OCI-LY3 (cell line): ENCODE data around the gene TLCD3B.

Experiments
- H2AFZ ChIP-seq: fragments of 200-600, 300-600 bp; shearing (Covaris generic); 2 replicates; pipeline ENCODE4 v1.6.0; 2014; ENCODE audit warnings: antibody characterized with exemption, low read depth, low read length
- H3K27ac ChIP-seq: fragments of 200-600, 300-600 bp; sonication (generic); 2 replicates; pipeline ENCODE4 v1.5.1; 2014; ENCODE audit warnings: mild to moderate bottlenecking, low read length, moderate library complexity, mixed read lengths
- H3K27me3 ChIP-seq: fragments of 200-600, 300-600 bp; sonication (generic); 2 replicates; pipeline ENCODE4 v1.6.1; 2014; ENCODE audit warnings: low read depth, low read length, mixed read lengths
- H3K36me3 ChIP-seq: fragments of 200-600, 300-600 bp; sonication (generic); replicated peaks from 2 replicates; pipeline ENCODE3; 2014; ENCODE audit warnings: low read depth, low read length, mixed read lengths
- H3K4me1 ChIP-seq: fragments of 300-600, 200-600 bp; sonication (generic); 2 replicates; pipeline ENCODE4 v1.6.1; 2014; ENCODE audit warnings: low read length, mixed read lengths
- H3K4me2 ChIP-seq: fragments of 200-600, 300-600 bp; sonication (generic); 2 replicates; pipeline ENCODE4 v1.6.1; 2014; ENCODE audit warnings: low read length, mixed read lengths
- H3K4me3 ChIP-seq: fragments of 300-600, 200-600 bp; sonication (generic); 2 replicates; pipeline ENCODE4 v1.5.1; 2014; ENCODE audit warnings: antibody characterized with exemption, mild to moderate bottlenecking, low read length, moderate library complexity
- H3K79me2 ChIP-seq: fragments of 300-600, 200-600 bp; shearing (Covaris generic); 2 replicates; pipeline ENCODE4 v1.6.1; 2014; ENCODE audit warnings: mild to moderate bottlenecking, low read length, mixed read lengths
- H3K9ac ChIP-seq: fragments of 300-600, 200-600 bp; shearing (Covaris generic); 2 replicates; pipeline ENCODE4 v1.6.0; 2014; ENCODE audit warnings: mild to moderate bottlenecking, low read length, moderate library complexity
- H3K9me3 ChIP-seq: fragments of 200-600, 300-600 bp; shearing (Covaris generic); 2 replicates; pipeline ENCODE4 v1.6.1; 2014; ENCODE audit warnings: low read length, mixed read lengths; ENCODE audit not compliant: insufficient read depth
- H4K20me1 ChIP-seq: fragments of 200-600, 300-600 bp; sonication (generic); 2 replicates; pipeline ENCODE4 v1.6.1; 2016; ENCODE audit warnings: low read length, mixed read lengths; ENCODE audit not compliant: insufficient read depth
- EZH2phosphoT487 ChIP-seq: fragments of 200-600 bp; shearing (Covaris generic); IDR thresholded peaks from 2 replicates; pipeline ENCODE4 v1.6.1; 2018; ENCODE audit warnings: antibody characterized with exemption, mixed run types, low read depth
- TF ChIP-seq, protein P1 (sequence below): fragments of 200-600, 300-600 bp; sonication (generic); IDR thresholded peaks from 2 replicates; pipeline ENCODE4 v1.5.1; 2014; ENCODE audit warnings: antibody characterized with exemption, low read length, low read depth

The TLCD3B gene

DNA sequence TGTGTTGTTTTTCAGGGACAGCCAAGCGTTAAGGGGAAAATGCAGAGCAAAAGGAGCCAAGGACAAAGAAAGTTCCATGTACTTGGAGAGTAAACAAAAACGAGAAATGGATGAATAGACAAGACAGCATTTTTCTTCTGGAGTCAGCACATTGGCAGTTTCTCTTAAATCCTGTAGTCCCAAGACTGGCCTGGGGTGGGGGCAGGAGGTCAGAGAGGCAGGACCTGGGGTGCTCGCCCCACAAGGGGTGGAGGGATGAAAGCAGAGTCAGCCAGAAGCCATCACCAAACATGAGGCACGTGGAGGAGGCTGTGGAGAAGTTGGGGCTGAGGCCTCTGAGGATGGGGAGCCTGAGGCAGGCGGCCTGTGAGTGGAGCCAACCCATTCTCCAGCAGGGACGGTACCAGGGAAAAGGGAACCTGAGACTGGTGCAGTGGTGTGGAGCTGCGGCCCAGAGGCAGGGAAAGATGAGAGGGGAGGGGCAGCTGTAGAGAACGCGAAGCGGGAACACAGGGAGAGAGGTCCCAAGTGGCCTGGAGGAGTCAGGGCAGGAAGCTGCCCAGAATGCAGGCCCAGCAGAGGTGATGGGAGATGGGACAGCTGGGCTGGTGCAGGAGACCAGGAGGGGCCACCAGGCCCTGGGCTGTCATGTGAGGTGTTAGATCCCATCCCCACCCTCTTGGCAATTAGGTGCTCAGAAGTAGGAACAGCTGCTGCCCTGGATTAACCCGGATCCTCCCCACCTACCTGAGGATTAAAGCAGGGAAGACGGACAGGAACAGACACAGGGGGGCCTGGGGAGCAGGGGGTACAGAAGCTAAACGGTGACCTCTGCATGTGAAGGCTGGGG is 3.3 kb downstream of the TLCD3B start:
- no peak for TF ChIP-seq EZH2phosphoT487
- TF ChIP-seq, protein P1, sequence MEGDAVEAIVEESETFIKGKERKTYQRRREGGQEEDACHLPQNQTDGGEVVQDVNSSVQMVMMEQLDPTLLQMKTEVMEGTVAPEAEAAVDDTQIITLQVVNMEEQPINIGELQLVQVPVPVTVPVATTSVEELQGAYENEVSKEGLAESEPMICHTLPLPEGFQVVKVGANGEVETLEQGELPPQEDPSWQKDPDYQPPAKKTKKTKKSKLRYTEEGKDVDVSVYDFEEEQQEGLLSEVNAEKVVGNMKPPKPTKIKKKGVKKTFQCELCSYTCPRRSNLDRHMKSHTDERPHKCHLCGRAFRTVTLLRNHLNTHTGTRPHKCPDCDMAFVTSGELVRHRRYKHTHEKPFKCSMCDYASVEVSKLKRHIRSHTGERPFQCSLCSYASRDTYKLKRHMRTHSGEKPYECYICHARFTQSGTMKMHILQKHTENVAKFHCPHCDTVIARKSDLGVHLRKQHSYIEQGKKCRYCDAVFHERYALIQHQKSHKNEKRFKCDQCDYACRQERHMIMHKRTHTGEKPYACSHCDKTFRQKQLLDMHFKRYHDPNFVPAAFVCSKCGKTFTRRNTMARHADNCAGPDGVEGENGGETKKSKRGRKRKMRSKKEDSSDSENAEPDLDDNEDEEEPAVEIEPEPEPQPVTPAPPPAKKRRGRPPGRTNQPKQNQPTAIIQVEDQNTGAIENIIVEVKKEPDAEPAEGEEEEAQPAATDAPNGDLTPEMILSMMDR, result no peak
- H3K9me3 ChIP-seq, result no peaks in the 10 kb centered on the region
- no peaks in the 10 kb centered on the region for H4K20me1 ChIP-seq
- no peaks in the 10 kb centered on the region for H3K79me2 ChIP-seq
- H3K27ac ChIP-seq, result no peak overlapping the region
- H3K4me1 ChIP-seq, result peaks cover 4% of the 10 kb centered on the region; the same call in 1 of the 2 replicates
- no peak overlapping the region for H3K4me3 ChIP-seq
- no peaks in the 10 kb centered on the region for H3K36me3 ChIP-seq
- H3K27me3 ChIP-seq, result peaks cover 15% of the 10 kb centered on the region; the same call in 1 of the 2 replicates
- no peak overlapping the region for H3K9ac ChIP-seq
- no peak overlapping the region for H2AFZ ChIP-seq
- H3K4me2 ChIP-seq, result no peak overlapping the region

GRCh38 chr16:30026449-30026848 is 4.6 kb downstream of the TLCD3B start:
- Histone ChIP-seq H3K4me2 (no peak overlapping the region), H3K9ac (no peak overlapping the region), H2AFZ (no peak overlapping the region), H3K9me3 (no peaks in the 10 kb centered on the region), H3K4me1 (peaks cover 4% of the 10 kb centered on the region; the same call in 1 of the 2 replicates), H3K79me2 (no peaks in the 10 kb centered on the region), H4K20me1 (no peaks in the 10 kb centered on the region), H3K27ac (no peak overlapping the region), H3K36me3 (no peaks in the 10 kb centered on the region), H3K4me3 (no peak overlapping the region), H3K27me3 (peaks cover 15% of the 10 kb centered on the region; the same call in 1 of the 2 replicates)
- TF ChIP-seq, protein P1, result no peak
- TF ChIP-seq EZH2phosphoT487, result no peak

- Histone ChIP-seq H3K9me3 (no peaks in the 10 kb centered on the region), H4K20me1 (no peaks in the 10 kb centered on the region), H3K36me3 (no peaks in the 10 kb centered on the region), H2AFZ (no peak overlapping the region), H3K27ac (no peak overlapping the region), H3K9ac (no peak overlapping the region), H3K27me3 (peaks cover 19% of the 10 kb centered on the region; the same call in 1 of the 2 replicates), H3K79me2 (no peaks in the 10 kb centered on the region), H3K4me1 (peaks cover 9% of the 10 kb centered on the region), H3K4me2 (no peak overlapping the region; the same call in 1 of the 2 replicates), H3K4me3 (no peak overlapping the region)
- TF ChIP-seq, protein P1, result no peak
- TF ChIP-seq EZH2phosphoT487, result no peak
Measured at GRCh38 chr16:30025574-30025973, 5.5 kb downstream of the TLCD3B start.

DNA sequence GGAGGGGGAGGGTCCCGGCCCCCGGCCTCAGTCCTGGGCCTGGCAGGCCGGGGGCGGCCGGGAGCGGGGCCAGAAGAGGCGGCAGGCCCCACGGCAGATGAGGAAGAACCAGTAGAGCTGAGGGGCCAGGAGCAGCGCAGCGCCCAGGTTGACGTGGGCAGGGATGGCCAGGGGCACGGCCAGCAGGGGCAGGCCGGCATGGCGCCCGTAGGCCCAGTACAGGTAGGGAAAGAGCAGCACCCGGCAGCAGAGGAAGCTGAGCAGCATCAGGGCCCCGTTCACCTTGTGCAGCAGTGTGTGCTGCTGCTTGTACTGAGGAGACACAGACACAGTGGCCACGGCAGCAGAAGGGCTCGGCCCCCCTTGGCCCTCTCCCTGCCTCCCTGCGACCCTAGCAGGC is 5.9 kb downstream of the TLCD3B start:
- H3K27me3 ChIP-seq, result peaks cover 19% of the 10 kb centered on the region; the same call in 1 of the 2 replicates
- no peak overlapping the region for H2AFZ ChIP-seq
- no peak overlapping the region for H3K4me2 ChIP-seq

More for the DNA sequence above, 5.9 kb downstream of the TLCD3B start:
- H3K9ac ChIP-seq, result no peak overlapping the region
- H3K36me3 ChIP-seq, result no peaks in the 10 kb centered on the region
- no peaks in the 10 kb centered on the region for H3K79me2 ChIP-seq
- H4K20me1 ChIP-seq, result no peaks in the 10 kb centered on the region
- TF ChIP-seq, protein P1, result no peak
- TF ChIP-seq EZH2phosphoT487, result no peak
- peaks cover 9% of the 10 kb centered on the region for H3K4me1 ChIP-seq
- no peaks in the 10 kb centered on the region for H3K9me3 ChIP-seq
- no peak overlapping the region for H3K4me3 ChIP-seq
- H3K27ac ChIP-seq, result no peak overlapping the region
